Heart left ventricle (tissue), 16 donors: Measurements from ENCODE around the gene FGD4. TPM values are rescaled to one million over a fixed set of nuclear protein-coding genes. Genes with fewer than 3 reads are reported as not detected.
"Not testable (repeated sequence)": the region's sequence is repeated elsewhere in the genome, so short reads cannot be mapped to it uniquely, and the experiment has no call there.

Experiments
- ATAC-seq, 4 donors: fragments of 200-7000 bp; cut with Tn5 transposase; one replicate each; pipeline ENCODE4 v1.9.1; 2020 to 2022; ENCODE audit warnings: moderate library complexity in 4 of 4, mild to moderate bottlenecking in 3 of 4, moderate number of reproducible peaks in 1 of 4
- DNase-seq, 5 donors: peaks; one replicate each; pipeline ENCODE4 v3.0.0-alpha.2; 2020
- H3K27ac ChIP-seq, 12 donors: fragments of 200-600 bp; sonication (generic) in 4 of 12; one replicate each; pipeline versions ENCODE4 v1.5.0 to v1.8.0; 2016 to 2022; ENCODE audit warnings: mild to moderate bottlenecking in 2 of 12
- H3K27me3 ChIP-seq, 9 donors: fragments of 200-600 bp; sonication (generic) in 2 of 9; one replicate each; pipeline versions ENCODE4 v1.5.1 to v1.8.0; 2016 to 2022; ENCODE audit warnings: mild to moderate bottlenecking in 3 of 9
- H3K36me3 ChIP-seq, 9 donors: fragments of 200-600 bp; sonication (generic) in 2 of 9; one replicate each; pipeline versions ENCODE4 v1.5.0 to v1.8.0; 2018 to 2022; ENCODE audit warnings: mild to moderate bottlenecking in 2 of 9
- H3K4me1 ChIP-seq, 12 donors: fragments of 200-600 bp; sonication (generic) in 4 of 12; one replicate each; pipeline versions ENCODE4 v1.5.0 to v1.8.0; 2016 to 2022; ENCODE audit warnings: mild to moderate bottlenecking in 3 of 12
- H3K4me3 ChIP-seq, 12 donors: fragments of 200-600 bp; sonication (generic) in 4 of 12; one replicate each; pipeline versions ENCODE4 v1.5.0 to v1.8.0; 2017 to 2022; ENCODE audit warnings: mild to moderate bottlenecking in 9 of 12, moderate library complexity in 4 of 12
- H3K9me3 ChIP-seq, 12 donors: fragments of 200-600 bp; sonication (generic) in 4 of 12; one replicate each; pipeline versions ENCODE4 v1.5.0 to v1.8.0; 2016 to 2022; ENCODE audit warnings: mild to moderate bottlenecking in 1 of 12
- POLR2A ChIP-seq, 2 donors: fragments of 450-650 bp; IDR thresholded peaks; one replicate each; pipeline ENCODE4 v1.6.1; 2017; ENCODE audit warnings: antibody characterized with exemption in 2 of 2, mild to moderate bottlenecking in 2 of 2, moderate library complexity in 2 of 2
- WGBS, 4 donors: extraction: QIAGEN DNeasy Blood & Tissue Kit in 2 of 4; methylation state at CpG; one replicate each; pipeline versions ENCODE4 v1.1.5 to v1.1.7; 2013 to 2018; 5-methylcytosine and 5-hydroxymethylcytosine counted together
- intact Hi-C, 10 donors: fragments of 100-400 bp; cut with DNase I; formaldehyde crosslinking; loops; one replicate each; pipeline versions ENCODE4 v1.11.1 to v1.14.2; 2022
- polyA plus RNA-seq, 2 donors: library from polyadenylated mRNA; stranded (reverse); fragments of 200-250 nt; gene quantifications; one replicate each; pipeline ENCODE4 v1.2.3, GENCODE V29; 2013
- total RNA-seq, 9 donors: library from RNA; depleted of rRNA in 2 of 9; stranded (reverse); fragments of >200 nt in 2 of 9; fragmentation: NEBNext Ultra II Directional in 3 of 9; extraction: Animal tissue kit (Norgen Biotek cat#: 25700) in 3 of 9; gene quantifications; one replicate each; pipeline versions ENCODE4 v1.1.0 to v1.2.4, GENCODE V29; 2016 to 2023
- TF ChIP-seq, protein P1 (sequence below), 12 donors: fragments of 200-600 bp; sonication (generic) in 4 of 12; IDR thresholded peaks; one replicate each; pipeline versions ENCODE4 v1.5.0 to v1.8.0; 2018 to 2022; ENCODE audit warnings: antibody characterized with exemption in 12 of 12, mild to moderate bottlenecking in 5 of 12
- donor health status: ischemic (EF 13 %, LVEDD 7.1; RV severe dilation, severe dysfunction).
- donor health status: healthy with polysubstance abuse.
- donor health status: DM: no; HTN: yes; CAD: no.
- donor health status: DM: no; HTN: no; CAD: no.
- donor health status: ischemic (EF 25% LVEDD 6.9; RV normal size, moderate dysfunction).
- donor health status: ischemic (EF 25% LVEDD 5.7; RV mildly dilated, moderate dysfunction).
- donor health status: healthy.
- donor health status: DM: yes; HTN: yes; CAD: no.
- donor health status: ischemic (EF 35%, LVEDD 5.7; RV mildly dilated, moderate dysfunction).
- donor health status: nonischemic (EF 11% LVEDD 7.7; RV severe dilation, severe dysfunction).
- donor health status: DM: yes; HTN: yes; CAD: no.
- donor health status: PGD.
- donor health status: ischemic (EF 29% LVEDD 5.4; RV normal size, mild dysfunction).
- donor health status: nonischemic (EF 23%, LVEDD 6.1; RV moderate dilation, normal function).

FGD4 gene
- total and polyA plus RNA-seq, 11 donors: 4.5 to 36.8 (median 28.2) TPM

DNA sequence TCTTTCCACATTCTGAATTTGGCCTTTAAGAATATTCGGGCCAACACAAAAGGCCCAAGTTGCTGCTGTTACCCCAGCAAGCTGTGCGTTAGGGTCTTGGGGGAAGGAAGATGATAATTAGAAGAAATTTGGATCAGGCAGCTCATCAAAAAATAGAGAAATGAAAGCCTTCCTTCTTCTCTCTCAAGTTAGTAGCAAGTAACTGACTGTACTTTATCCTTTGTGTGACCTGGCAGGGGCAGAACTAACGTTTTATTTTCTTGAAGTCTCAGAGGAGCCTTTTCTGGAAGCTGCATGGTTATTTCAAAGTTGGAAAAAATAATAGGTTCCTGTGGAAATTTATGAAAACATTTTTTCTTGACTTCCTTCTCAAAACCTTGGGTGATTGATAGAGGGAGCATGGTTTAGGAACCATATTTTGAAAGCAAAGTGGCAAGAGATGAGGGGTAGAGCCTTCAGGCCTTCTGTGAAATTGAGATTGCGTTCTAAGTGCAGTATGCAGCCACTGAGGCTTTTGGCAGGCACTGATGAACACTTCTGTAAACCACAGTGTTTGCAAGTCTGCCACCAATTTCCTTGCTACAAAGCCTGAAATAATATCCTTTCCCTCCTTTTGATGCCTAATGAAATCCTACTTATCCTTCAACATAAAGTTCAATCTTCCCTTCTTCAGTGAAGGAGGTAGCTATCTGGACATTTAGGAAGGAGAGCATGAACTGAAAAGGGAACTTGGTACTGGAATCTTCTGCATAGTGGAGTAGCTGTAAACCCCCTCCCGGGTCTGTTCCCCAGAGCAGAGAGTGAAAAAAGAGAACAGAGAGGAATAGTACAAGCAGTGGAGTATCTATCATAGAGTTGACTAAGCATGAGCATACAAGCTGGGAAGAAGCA is 123.2 kb downstream of the FGD4 start:
- DNase-seq (no peak), ATAC-seq (peak; percentile 45 to 74 (median 55))
- peaks cover 0 to 44% (median 26%) of the 10 kb centered on the region in 12 donors for H3K4me1 ChIP-seq
- H3K27ac ChIP-seq: peak overlapping the region; percentile 31 to 91 (median 66)
- intact Hi-C loops: no loop called here
- H3K9me3 ChIP-seq: no peaks in the 10 kb centered on the region
- peak overlapping the region in 6 of 12 donors; percentile 2 to 22 (median 10) for H3K4me3 ChIP-seq
- TF ChIP-seq POLR2A (IDR thresholded peaks at IDR 0.05): no peak
- TF ChIP-seq, protein P1, sequence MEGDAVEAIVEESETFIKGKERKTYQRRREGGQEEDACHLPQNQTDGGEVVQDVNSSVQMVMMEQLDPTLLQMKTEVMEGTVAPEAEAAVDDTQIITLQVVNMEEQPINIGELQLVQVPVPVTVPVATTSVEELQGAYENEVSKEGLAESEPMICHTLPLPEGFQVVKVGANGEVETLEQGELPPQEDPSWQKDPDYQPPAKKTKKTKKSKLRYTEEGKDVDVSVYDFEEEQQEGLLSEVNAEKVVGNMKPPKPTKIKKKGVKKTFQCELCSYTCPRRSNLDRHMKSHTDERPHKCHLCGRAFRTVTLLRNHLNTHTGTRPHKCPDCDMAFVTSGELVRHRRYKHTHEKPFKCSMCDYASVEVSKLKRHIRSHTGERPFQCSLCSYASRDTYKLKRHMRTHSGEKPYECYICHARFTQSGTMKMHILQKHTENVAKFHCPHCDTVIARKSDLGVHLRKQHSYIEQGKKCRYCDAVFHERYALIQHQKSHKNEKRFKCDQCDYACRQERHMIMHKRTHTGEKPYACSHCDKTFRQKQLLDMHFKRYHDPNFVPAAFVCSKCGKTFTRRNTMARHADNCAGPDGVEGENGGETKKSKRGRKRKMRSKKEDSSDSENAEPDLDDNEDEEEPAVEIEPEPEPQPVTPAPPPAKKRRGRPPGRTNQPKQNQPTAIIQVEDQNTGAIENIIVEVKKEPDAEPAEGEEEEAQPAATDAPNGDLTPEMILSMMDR (IDR thresholded peaks at IDR 0.05): no peak
- H3K27me3 ChIP-seq: no peaks in the 10 kb centered on the region
- H3K36me3 ChIP-seq: no peaks in the 10 kb centered on the region
- WGBS, 4 donors: 23 to 42% (median 27%) methylated on average over 5 of the region's 5 CpGs

- H3K4me3 ChIP-seq, H3K9me3 ChIP-seq, H3K36me3 ChIP-seq, ATAC-seq, DNase-seq, intact Hi-C loops, H3K27me3 ChIP-seq, H3K27ac ChIP-seq: not testable (repeated sequence)
- 91 to 100% (median 93%) methylated on average over 2 to 20 of the region's 20 CpGs for whole genome bisulfite sequencing, 4 donors
- peaks cover 0 to 45% (median 29%) of the 10 kb centered on the region in 12 donors for H3K4me1 ChIP-seq
Measured at GRCh38 chr12:32525802-32526201, 126.4 kb downstream of the FGD4 start.

GRCh38 chr12:32526343-32526742 is 127.0 kb downstream of the FGD4 start:
- H3K36me3 ChIP-seq, intact Hi-C loops, H3K27ac ChIP-seq, ATAC-seq, DNase-seq, H3K27me3 ChIP-seq, H3K9me3 ChIP-seq, H3K4me3 ChIP-seq: not testable (repeated sequence)
- peaks cover 0 to 39% (median 23%) of the 10 kb centered on the region in 12 donors for H3K4me1 ChIP-seq
- 82 to 99% (median 88%) methylated on average over 7 to 9 of the region's 9 CpGs for WGBS, 4 donors

DNA sequence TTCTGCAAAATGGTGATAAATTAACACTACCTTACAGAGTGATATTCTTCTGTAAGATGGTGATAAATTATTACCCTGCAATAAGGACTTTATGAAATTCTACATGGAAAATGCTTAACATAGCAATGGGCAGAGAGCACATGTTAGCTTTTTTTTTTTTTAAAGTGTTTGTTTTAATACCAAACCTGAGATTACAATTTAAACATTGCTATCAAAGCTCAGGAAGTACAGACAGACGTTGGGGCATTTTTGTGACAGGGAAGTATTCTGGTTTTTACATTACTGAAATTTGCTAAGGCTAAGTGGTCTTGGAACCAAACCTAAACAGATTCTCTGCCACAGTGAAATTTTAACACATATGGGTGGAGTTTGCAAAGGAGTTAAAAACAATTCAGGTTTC is 133.1 kb downstream of the FGD4 start:
- intact Hi-C loops: loop anchor here in 3 of 10 donors (5.0 to 10.0 kb wide), 4 partner anchors 45 to 122 kb away; no protein-coding TSS in a partner anchor
- TF ChIP-seq, protein P1 (IDR thresholded peaks at IDR 0.05): no peak
- TF ChIP-seq POLR2A (IDR thresholded peaks at IDR 0.05): no peak
- Histone ChIP-seq H3K27ac (peak overlapping the region in 2 of 12 donors; percentile 66 to 85), H3K27me3 (no peaks in the 10 kb centered on the region), H3K4me3 (no peak overlapping the region), H3K4me1 (peaks cover 0 to 64% (median 38%) of the 10 kb centered on the region in 12 donors), H3K9me3 (peaks cover 0 to 4% (median 0%) of the 10 kb centered on the region in 12 donors), H3K36me3 (no peaks in the 10 kb centered on the region)
- 13 to 35% (median 18%) methylated on average over 1 of the region's 1 CpG for WGBS, 4 donors
- DNase-seq (no peak), ATAC-seq (no peak)

GRCh38 chr12:32532951-32533350 is 133.6 kb downstream of the FGD4 start:
- peak overlapping the region in 10 of 12 donors; percentile 32 to 85 (median 74) for H3K27ac ChIP-seq
- H3K4me3 ChIP-seq: no peak overlapping the region
- no peaks in the 10 kb centered on the region for H3K27me3 ChIP-seq
- intact Hi-C loops: loop anchor here in 3 of 10 donors (5.0 to 10.0 kb wide), 4 partner anchors 46 to 122 kb away; no protein-coding TSS in a partner anchor
- ATAC-seq: no peak
- peaks cover 0 to 4% (median 0%) of the 10 kb centered on the region in 12 donors for H3K9me3 ChIP-seq
- H3K4me1 ChIP-seq: peaks cover 0 to 66% (median 41%) of the 10 kb centered on the region in 12 donors
- DNase-seq: no peak
- no peaks in the 10 kb centered on the region for H3K36me3 ChIP-seq
- TF ChIP-seq, protein P1 (IDR thresholded peaks at IDR 0.05): no peak

DNA sequence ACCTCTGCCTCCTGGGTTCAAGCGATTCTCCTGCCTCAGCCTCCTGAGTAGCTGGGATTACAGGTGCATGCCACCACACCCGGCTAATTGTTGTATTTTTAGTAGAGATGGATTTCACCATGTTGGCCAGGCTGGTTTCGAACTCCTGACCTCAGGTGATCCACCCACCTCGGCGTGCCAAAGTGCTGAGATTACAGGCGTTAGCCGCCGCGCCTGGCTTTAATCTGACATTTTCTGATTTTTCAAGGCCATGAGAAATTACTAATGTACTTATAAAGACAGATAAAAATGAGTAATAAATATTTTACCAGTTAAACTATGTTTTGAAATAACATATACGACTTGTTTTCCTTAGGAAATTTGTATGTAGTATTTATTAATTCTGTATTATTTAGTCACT is 134.1 kb downstream of the FGD4 start:
- H3K9me3 ChIP-seq, H3K27me3 ChIP-seq, ATAC-seq, DNase-seq, H3K36me3 ChIP-seq: not testable (repeated sequence)
- peaks cover 0 to 70% (median 42%) of the 10 kb centered on the region in 12 donors for H3K4me1 ChIP-seq
- WGBS, 4 donors: 82 to 91% (median 84%) methylated on average over 10 of the region's 10 CpGs
- peak overlapping the region; percentile 32 to 85 (median 72) for H3K27ac ChIP-seq
- intact Hi-C loops: loop anchor here in 3 of 10 donors (5.0 to 10.0 kb wide), 4 partner anchors 46 to 121 kb away; no protein-coding TSS in a partner anchor
- H3K4me3 ChIP-seq: peak overlapping the region in 7 of 12 donors; percentile 53 to 64 (median 57)
